Smooth muscle cell (in vitro differentiated cells): ENCODE data around the gene ZSWIM6. TPM values are rescaled to one million over a fixed set of nuclear protein-coding genes. Genes with fewer than 3 reads are reported as not detected.

ENCODE experiments used
- DNase-seq: peaks from one replicate; lab custom pipeline; 2025; ENCODE audit not compliant: unreplicated experiment; lab: John Stamatoyannopoulos, UW
- H2AFZ ChIP-seq: fragments of 200-600 bp; sonication (generic); 2 replicates; pipeline ENCODE4 v1.6.0; 2016; ENCODE audit warnings: antibody characterized with exemption, low read depth, mild to moderate bottlenecking
- H3F3A ChIP-seq: fragments of 200-600 bp; sonication (generic); 2 replicates; pipeline ENCODE4 v1.6.0; 2017; ENCODE audit warnings: antibody characterized with exemption, low read depth
- H3K27ac ChIP-seq: fragments of 200-600 bp; sonication (generic); 2 replicates; pipeline ENCODE4 v1.5.1; 2016; ENCODE audit warnings: low read depth, mild to moderate bottlenecking
- H3K27me3 ChIP-seq: fragments of 200-600 bp; sonication (generic); 2 replicates; pipeline ENCODE4 v1.6.1; 2016; ENCODE audit warnings: low read depth, mild to moderate bottlenecking
- H3K36me3 ChIP-seq: fragments of 200-600 bp; sonication (generic); 2 replicates; pipeline ENCODE4 v1.5.1; 2016; ENCODE audit warnings: low read depth
- H3K4me1 ChIP-seq: fragments of 200-600 bp; sonication (generic); 2 replicates; pipeline ENCODE4 v1.5.1; 2016; ENCODE audit warnings: low read depth
- H3K4me2 ChIP-seq: fragments of 200-600 bp; sonication (generic); 2 replicates; pipeline ENCODE4 v1.6.0; 2016; ENCODE audit warnings: mild to moderate bottlenecking
- H3K4me3 ChIP-seq: fragments of 200-600 bp; sonication (generic); 2 replicates; pipeline ENCODE4 v1.5.1; 2016; ENCODE audit warnings: mild to moderate bottlenecking
- H3K79me2 ChIP-seq: fragments of 200-600 bp; sonication (generic); 2 replicates; pipeline ENCODE4 v1.6.0; 2016; ENCODE audit warnings: low read depth, mild to moderate bottlenecking
- H3K9ac ChIP-seq: fragments of 200-600 bp; sonication (generic); 2 replicates; pipeline ENCODE4 v1.6.0; 2016; ENCODE audit warnings: low read depth
- H3K9me3 ChIP-seq: fragments of 200-600 bp; sonication (generic); replicated peaks from 2 replicates; pipeline ENCODE4 v1.5.1; 2016; ENCODE audit warnings: low read depth
- H4K20me1 ChIP-seq: fragments of 200-600 bp; sonication (generic); 2 replicates; pipeline ENCODE4 v1.6.0; 2016; ENCODE audit warnings: low read depth
- WGBS: methylation state at CpG from one replicate; pipeline ENCODE4 v1.1.7; 2016; ENCODE audit warnings: low lambda C conversion rate; 5-methylcytosine and 5-hydroxymethylcytosine counted together
- polyA plus RNA-seq: library from polyadenylated mRNA; unstranded; fragments of >200 nt; fragmentation: Nextera tagmentation; extraction: Ambion mirVana; gene quantifications from 2 replicates; pipeline ENCODE4 v1.2.1, GENCODE V29; 2016
- total RNA-seq: library from RNA; depleted of rRNA; stranded (reverse); fragments of >200 nt; gene quantifications from 2 replicates; pipeline ENCODE4 v1.2.3, GENCODE V29; 2014
- TF ChIP-seq, protein P1 (sequence below): fragments of 200-600 bp; sonication (generic); IDR thresholded peaks from 2 replicates; pipeline ENCODE4 v1.5.1; 2017; ENCODE audit warnings: borderline replicate concordance, mild to moderate bottlenecking, antibody characterized with exemption; ENCODE audit not compliant: insufficient read depth, poor library complexity, severe bottlenecking

Gene ZSWIM6
- total and polyA plus RNA-seq, 2 experiments from 2014 or later: 9.1 to 25.5 TPM

DNA sequence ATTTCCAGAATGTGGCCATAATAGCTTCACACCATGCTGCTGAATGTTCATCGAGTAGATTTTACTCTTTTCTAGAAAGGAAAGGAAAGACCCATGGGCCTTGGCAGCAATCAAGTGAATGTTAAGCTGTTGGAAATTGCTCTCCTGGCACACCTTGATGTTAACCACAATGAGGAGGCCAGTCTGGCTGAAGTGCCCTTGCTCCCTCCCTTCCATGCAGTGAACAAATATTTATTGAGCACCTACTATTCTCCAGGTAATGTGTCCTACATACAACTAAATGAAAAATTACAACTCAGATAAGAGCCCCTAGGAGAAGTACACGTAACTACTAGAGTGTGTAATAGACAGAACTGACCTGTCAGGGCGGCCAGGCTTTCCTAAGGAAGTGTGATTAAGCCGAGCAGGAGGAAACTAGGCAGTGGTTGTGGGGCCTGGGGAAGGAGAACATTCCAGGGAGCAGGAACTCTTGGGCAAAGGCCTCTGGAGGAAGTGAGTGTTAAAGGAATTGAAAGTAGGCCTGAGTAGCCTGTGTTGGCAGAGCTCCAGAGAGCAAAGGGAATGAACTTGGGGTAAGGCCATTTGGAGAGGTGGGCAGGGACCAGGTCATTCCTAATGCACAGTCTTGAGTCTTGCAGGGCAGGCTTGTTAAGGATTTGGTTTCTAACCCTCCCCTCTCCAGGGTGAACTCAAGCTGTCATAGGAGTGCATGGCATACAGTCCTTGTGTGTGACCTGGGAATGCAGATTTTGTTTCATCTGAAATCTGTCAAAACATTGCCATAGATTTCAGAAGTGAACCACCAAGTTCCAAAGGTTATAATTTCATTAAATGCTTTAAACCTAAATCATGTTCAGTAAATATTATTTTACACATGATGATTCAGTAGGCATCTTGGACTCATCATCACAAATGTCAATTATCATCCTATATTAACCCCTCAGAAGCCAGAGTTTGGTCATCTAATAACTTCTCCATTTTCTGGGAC is 9.0 kb upstream of the ZSWIM6 start:
- no peaks in the 10 kb centered on the region for H4K20me1 ChIP-seq
- TF ChIP-seq, protein P1, sequence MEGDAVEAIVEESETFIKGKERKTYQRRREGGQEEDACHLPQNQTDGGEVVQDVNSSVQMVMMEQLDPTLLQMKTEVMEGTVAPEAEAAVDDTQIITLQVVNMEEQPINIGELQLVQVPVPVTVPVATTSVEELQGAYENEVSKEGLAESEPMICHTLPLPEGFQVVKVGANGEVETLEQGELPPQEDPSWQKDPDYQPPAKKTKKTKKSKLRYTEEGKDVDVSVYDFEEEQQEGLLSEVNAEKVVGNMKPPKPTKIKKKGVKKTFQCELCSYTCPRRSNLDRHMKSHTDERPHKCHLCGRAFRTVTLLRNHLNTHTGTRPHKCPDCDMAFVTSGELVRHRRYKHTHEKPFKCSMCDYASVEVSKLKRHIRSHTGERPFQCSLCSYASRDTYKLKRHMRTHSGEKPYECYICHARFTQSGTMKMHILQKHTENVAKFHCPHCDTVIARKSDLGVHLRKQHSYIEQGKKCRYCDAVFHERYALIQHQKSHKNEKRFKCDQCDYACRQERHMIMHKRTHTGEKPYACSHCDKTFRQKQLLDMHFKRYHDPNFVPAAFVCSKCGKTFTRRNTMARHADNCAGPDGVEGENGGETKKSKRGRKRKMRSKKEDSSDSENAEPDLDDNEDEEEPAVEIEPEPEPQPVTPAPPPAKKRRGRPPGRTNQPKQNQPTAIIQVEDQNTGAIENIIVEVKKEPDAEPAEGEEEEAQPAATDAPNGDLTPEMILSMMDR: no peak
- H2AFZ ChIP-seq: no peak overlapping the region
- H3K9me3 ChIP-seq: no peaks in the 10 kb centered on the region
- H3K27ac ChIP-seq: no peak overlapping the region
- DNase-seq: no peak
- H3K79me2 ChIP-seq: no peaks in the 10 kb centered on the region
- no peaks in the 10 kb centered on the region for H3K27me3 ChIP-seq
- WGBS: 58% methylated on average over 4 of the region's 4 CpGs
- H3F3A ChIP-seq: peaks cover 5% of the 10 kb centered on the region
- H3K4me1 ChIP-seq: peaks cover 9% of the 10 kb centered on the region
- no peaks in the 10 kb centered on the region for H3K36me3 ChIP-seq
- H3K4me2 ChIP-seq: no peak overlapping the region
- no peak overlapping the region for H3K9ac ChIP-seq
- no peak overlapping the region for H3K4me3 ChIP-seq

DNA sequence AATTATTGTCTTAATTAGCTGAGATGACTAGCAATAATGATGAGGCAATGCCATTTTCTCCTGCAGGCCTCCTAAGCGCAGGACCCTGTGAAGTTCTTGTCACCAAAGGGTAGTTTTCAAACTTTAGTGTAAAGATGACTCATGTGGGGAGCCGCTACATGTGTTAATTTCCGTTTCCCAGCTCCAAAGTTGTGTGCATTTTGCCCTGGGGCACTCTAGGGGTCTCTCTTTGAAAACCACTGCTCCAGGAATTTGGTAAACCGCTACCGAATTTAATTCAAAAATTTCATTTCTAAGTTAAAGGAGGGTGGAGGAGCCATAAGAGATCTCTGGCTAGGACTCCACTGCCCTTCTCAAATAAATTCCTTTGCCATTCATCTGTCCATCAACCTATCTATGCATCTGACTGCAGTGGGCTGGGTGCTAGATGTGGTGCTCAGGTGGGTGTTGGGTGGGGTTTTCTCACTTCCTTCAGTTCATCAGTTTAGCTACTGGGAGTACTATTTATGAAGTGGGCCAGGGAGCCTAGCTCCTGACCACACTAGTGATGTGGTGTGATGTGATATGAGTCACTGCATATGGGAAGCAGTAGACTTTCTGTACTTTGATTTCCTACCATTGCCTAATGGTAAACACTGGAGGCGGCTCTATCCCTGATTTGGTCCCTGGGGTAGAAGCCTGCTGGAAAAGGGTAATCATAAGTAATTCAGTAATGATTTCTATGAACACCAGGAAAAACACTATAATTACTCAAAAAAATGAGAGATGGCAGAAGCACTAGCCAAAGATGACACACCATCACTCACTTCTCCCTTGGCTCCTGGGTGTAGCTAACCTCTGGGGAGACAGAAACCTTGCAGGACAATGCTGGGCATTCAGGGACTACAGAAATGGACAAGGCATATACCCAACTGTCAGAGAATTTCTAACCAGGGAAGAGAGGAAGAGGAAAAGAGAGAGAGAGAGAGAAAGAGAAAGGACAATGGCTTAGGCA is 4.0 kb upstream of the ZSWIM6 start:
- no peaks in the 10 kb centered on the region for H3K27me3 ChIP-seq
- peaks cover 23% of the 10 kb centered on the region for H3K4me1 ChIP-seq
- peaks cover 3% of the 10 kb centered on the region for H3K79me2 ChIP-seq
- peak overlapping the region; percentile 93 for H3K27ac ChIP-seq
- H3K9ac ChIP-seq: peak overlapping the region; percentile 88
- H3K4me2 ChIP-seq: peak overlapping the region; percentile 87
- H4K20me1 ChIP-seq: peaks cover 3% of the 10 kb centered on the region
- TF ChIP-seq, protein P1: peak; percentile 10
- DNase-seq: no peak
- no peaks in the 10 kb centered on the region for H3K36me3 ChIP-seq
- WGBS: 16% methylated on average over 6 of the region's 6 CpGs
- H3K9me3 ChIP-seq: no peaks in the 10 kb centered on the region
- H2AFZ ChIP-seq: no peak overlapping the region
- H3F3A ChIP-seq: peaks cover 16% of the 10 kb centered on the region
- no peak overlapping the region for H3K4me3 ChIP-seq

DNA sequence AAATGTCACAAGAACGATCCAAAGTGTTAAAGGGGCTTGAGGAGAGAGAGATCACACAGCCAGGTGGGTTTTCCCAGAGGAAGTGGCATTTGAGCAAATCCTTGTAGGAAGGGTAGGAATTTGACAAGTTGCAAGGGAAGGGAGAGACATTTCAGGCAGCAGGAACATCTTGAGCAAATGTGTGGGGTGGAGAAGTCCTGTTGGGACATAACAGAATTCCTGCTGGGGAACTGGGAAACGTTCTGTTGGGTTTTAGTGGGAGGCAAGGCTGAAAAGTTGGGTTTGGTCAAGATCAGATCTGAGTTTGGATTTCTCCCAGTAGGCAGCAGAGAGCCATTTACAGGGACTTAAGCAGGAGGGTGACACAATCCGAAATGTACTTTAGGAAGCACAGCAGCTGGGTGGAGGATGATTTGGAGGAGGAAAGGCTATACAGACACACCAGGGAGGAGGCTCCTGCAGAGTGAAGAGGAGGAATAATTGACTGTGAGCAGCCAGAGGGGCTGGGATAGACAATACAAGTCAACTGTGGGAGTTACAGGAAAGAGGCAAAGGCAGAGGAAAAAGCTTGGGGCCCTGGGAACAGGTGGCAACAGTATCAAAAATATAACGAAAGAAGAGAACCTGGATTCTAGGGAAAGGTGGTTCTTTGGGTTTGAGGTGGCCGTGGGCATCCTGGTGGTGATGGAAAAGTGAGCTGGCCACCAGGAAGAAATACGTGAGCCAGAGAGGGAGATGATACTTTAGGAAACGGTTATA is 3.1 kb upstream of the ZSWIM6 start:
- H3F3A ChIP-seq: peaks cover 16% of the 10 kb centered on the region
- H3K4me3 ChIP-seq: peak overlapping the region; percentile 80
- peaks cover 12% of the 10 kb centered on the region for H4K20me1 ChIP-seq
- H3K4me1 ChIP-seq: peaks cover 23% of the 10 kb centered on the region
- H3K4me2 ChIP-seq: peak overlapping the region; percentile 87
- peak overlapping the region; percentile 88 for H3K9ac ChIP-seq
- TF ChIP-seq, protein P1: no peak
- no peak for DNase-seq
- no peaks in the 10 kb centered on the region for H3K27me3 ChIP-seq
- H3K36me3 ChIP-seq: no peaks in the 10 kb centered on the region
- H3K27ac ChIP-seq: peak overlapping the region; percentile 93
- WGBS: 42% methylated on average over 7 of the region's 7 CpGs
- no peaks in the 10 kb centered on the region for H3K9me3 ChIP-seq
- H2AFZ ChIP-seq: no peak overlapping the region
- peaks cover 12% of the 10 kb centered on the region for H3K79me2 ChIP-seq
